Lung (tissue), 12 donors: Measurements from ENCODE around the gene ADSL. TPM values are rescaled to one million over a fixed set of nuclear protein-coding genes. Genes with fewer than 3 reads are reported as not detected.

Source experiments
- ATAC-seq: fragments of 200-7000 bp; cut with Tn5 transposase; one replicate; pipeline ENCODE4 v1.9.1; 2020; ENCODE audit warnings: moderate number of reproducible peaks; ENCODE audit not compliant: insufficient read depth, low FRiP score
- DNase-seq, 3 donors: peaks; one replicate each; pipeline ENCODE4 v3.0.0-alpha.2; 2013 to 2017
- H3K27ac ChIP-seq, 2 donors: one replicate each; pipeline ENCODE4 v1.5.1; 2013; ENCODE audit warnings: mild to moderate bottlenecking in 2 of 2, moderate library complexity in 2 of 2, control low read depth in 1 of 2, inconsistent platforms in 1 of 2, low read depth in 1 of 2, low read length in 1 of 2
- H3K27me3 ChIP-seq, 3 donors: one replicate each; pipeline ENCODE4 v1.5.1; 2013; ENCODE audit warnings: low read length in 2 of 3; ENCODE audit not compliant: control insufficient read depth in 3 of 3, insufficient read depth in 3 of 3
- H3K36me3 ChIP-seq, 4 donors: one replicate each; pipeline ENCODE4 v1.5.1; 2013; ENCODE audit warnings: low read length in 4 of 4, mild to moderate bottlenecking in 1 of 4, moderate library complexity in 1 of 4; ENCODE audit not compliant: control insufficient read depth in 4 of 4, insufficient read depth in 4 of 4
- H3K4me1 ChIP-seq, 5 donors: one replicate each; pipeline ENCODE4 v1.5.1; 2013; ENCODE audit warnings: low read length in 5 of 5, mild to moderate bottlenecking in 2 of 5, moderate library complexity in 1 of 5; ENCODE audit not compliant: control insufficient read depth in 5 of 5, insufficient read depth in 5 of 5
- H3K4me3 ChIP-seq: one replicate; pipeline ENCODE4 v1.5.1; 2013; ENCODE audit warnings: mild to moderate bottlenecking, control low read depth, moderate library complexity
- H3K9ac ChIP-seq, 2 donors: one replicate each; pipeline ENCODE4 v1.5.1; 2013; ENCODE audit warnings: low read length in 2 of 2, control low read depth in 1 of 2; ENCODE audit not compliant: insufficient read depth in 1 of 2
- H3K9me3 ChIP-seq, 4 donors: one replicate each; pipeline ENCODE4 v1.5.1; 2013; ENCODE audit warnings: low read length in 3 of 4, mild to moderate bottlenecking in 1 of 4, moderate library complexity in 1 of 4; ENCODE audit not compliant: control insufficient read depth in 4 of 4, insufficient read depth in 3 of 4
- WGBS, 2 donors: extraction: QIAGEN DNeasy Blood & Tissue Kit; methylation state at CpG; one replicate each; pipeline ENCODE4 v1.1.7; 2013; 5-methylcytosine and 5-hydroxymethylcytosine counted together
- polyA plus RNA-seq, 2 donors: library from polyadenylated mRNA; stranded (reverse); fragments of 200-250 nt; gene quantifications; one replicate each; pipeline ENCODE4 v1.2.1, GENCODE V29; 2013
- total RNA-seq, 2 donors: library from RNA; depleted of rRNA in 1 of 2; stranded (reverse); fragments of >200 nt in 1 of 2; gene quantifications; one replicate each; pipeline ENCODE4 v1.2.1, GENCODE V29; 2014 to 2021
- TF ChIP-seq, protein P1 (sequence below): IDR thresholded peaks from 2 replicates; pipeline ENCODE4 v1.5.1; 2012; ENCODE audit warnings: mild to moderate bottlenecking; ENCODE audit errors: control extremely low read depth, extremely low read depth
- donor health status: control.
- donor health status: control.
- donor health status: Bipolar disorder and iron deficiency.
- donor health status: healthy.
- donor health status: DM: yes; HTN: yes; CAD: no.

Gene ADSL
- total and polyA plus RNA-seq, 4 donors, result 35.2 to 62.9 (median 43.0) TPM

GRCh38 chr22:40381461-40381860 lies 35.2 kb downstream of the ADSL start:
- Histone ChIP-seq H3K4me3 (no peak overlapping the region), H3K27me3 (no peaks in the 10 kb centered on the region), H3K27ac (no peak overlapping the region), H3K36me3 (peaks cover 0 to 2% (median 0%) of the 10 kb centered on the region in 4 donors), H3K9me3 (no peaks in the 10 kb centered on the region), H3K9ac (no peak overlapping the region), H3K4me1 (peaks cover 0 to 9% (median 0%) of the 10 kb centered on the region in 5 donors)
- 75 to 85% methylated on average over 3 of the region's 3 CpGs for WGBS, 2 donors
- DNase-seq (no peak), ATAC-seq (no peak)
- TF ChIP-seq, protein P1, sequence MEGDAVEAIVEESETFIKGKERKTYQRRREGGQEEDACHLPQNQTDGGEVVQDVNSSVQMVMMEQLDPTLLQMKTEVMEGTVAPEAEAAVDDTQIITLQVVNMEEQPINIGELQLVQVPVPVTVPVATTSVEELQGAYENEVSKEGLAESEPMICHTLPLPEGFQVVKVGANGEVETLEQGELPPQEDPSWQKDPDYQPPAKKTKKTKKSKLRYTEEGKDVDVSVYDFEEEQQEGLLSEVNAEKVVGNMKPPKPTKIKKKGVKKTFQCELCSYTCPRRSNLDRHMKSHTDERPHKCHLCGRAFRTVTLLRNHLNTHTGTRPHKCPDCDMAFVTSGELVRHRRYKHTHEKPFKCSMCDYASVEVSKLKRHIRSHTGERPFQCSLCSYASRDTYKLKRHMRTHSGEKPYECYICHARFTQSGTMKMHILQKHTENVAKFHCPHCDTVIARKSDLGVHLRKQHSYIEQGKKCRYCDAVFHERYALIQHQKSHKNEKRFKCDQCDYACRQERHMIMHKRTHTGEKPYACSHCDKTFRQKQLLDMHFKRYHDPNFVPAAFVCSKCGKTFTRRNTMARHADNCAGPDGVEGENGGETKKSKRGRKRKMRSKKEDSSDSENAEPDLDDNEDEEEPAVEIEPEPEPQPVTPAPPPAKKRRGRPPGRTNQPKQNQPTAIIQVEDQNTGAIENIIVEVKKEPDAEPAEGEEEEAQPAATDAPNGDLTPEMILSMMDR, result no peak

DNA sequence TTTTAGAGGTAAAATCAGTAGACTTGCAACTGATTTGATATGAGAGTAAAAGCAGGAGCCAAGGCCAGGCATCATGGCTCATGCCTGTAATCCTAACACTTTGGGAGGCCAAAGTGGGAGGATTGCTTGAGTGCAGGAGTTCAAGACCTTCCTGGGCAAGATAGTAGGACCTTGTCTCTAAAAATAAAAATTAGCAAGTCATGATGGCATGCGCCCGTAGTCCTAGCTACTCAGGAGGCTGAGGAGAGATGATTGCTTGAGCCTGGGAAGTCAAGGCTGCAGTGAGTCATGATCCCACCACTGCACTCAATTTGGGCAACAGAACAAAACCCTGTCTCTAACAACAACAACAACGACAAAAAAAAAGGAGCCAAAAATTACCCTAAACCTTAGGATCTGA lies 37.6 kb downstream of the ADSL start:
- Histone ChIP-seq H3K9me3 (no peaks in the 10 kb centered on the region), H3K4me1 (peaks cover 0 to 9% (median 2%) of the 10 kb centered on the region in 5 donors), H3K36me3 (peaks cover 0 to 2% (median 0%) of the 10 kb centered on the region in 4 donors), H3K4me3 (no peak overlapping the region), H3K9ac (no peak overlapping the region), H3K27me3 (no peaks in the 10 kb centered on the region), H3K27ac (no peak overlapping the region)
- TF ChIP-seq, protein P1, result no peak
- ATAC-seq (no peak), DNase-seq (no peak)
- WGBS, 2 donors, result 72 to 83% methylated on average over 3 of the region's 3 CpGs

DNA sequence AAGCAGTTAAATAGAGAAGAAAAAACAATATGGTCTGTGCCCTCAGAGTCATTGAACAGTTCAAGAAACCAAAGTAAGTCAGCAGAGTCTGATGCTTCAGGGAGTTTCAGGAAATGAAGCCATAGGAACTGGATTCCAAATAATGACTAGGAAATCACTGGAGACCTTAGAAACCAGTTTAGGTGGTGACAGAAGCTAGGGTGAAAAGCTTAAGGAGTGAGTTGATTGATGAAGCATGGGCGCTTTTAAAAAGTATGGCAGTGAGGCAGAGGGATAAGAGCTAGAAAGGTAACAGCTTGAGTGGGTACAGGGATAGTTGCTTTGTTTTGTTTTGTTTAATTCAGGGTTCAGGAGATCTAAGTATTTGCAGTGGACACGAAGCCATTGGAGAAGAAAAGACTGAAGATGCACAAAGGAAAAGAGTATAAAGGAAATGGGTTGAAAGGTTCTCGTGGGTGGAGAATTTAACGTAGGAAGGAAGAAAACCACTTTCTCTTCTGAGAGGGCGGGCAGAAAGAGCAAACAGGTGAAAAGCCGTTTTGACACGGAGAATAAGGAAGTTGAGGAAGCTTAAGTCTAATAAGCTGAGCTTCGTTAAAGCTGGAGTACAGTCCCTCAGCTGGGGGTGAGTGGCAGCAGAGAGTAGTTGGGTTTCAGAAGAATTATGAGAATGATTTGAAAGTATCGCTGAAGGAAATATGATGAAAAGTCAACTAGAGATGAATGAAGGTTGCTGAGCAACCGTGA lies 38.9 kb downstream of the ADSL start:
- WGBS, 2 donors, result 16 to 38% methylated on average over 10 of the region's 10 CpGs
- H3K27ac ChIP-seq, result no peak overlapping the region
- TF ChIP-seq, protein P1, result no peak

More for the DNA sequence above, 38.9 kb downstream of the ADSL start:
- DNase-seq (peak in 1 of 3 donors; percentile 12), ATAC-seq (no peak)
- H3K4me1 ChIP-seq, result peaks cover 0 to 9% (median 2%) of the 10 kb centered on the region in 5 donors
- no peak overlapping the region for H3K4me3 ChIP-seq
- H3K27me3 ChIP-seq, result no peaks in the 10 kb centered on the region
- peak overlapping the region in 1 of 2 donors; percentile 13 for H3K9ac ChIP-seq
- peaks cover 0 to 2% (median 0%) of the 10 kb centered on the region in 4 donors for H3K36me3 ChIP-seq
- no peaks in the 10 kb centered on the region for H3K9me3 ChIP-seq
